Ishikawa (cell line): Measurements from ENCODE around the gene SLC40A1.

Experiments
- CEBPB ChIP-seq: IDR thresholded peaks from 2 replicates; pipeline ENCODE4 v1.6.1; 2012
- CREB1 ChIP-seq: IDR thresholded peaks from 2 replicates; pipeline ENCODE4 v1.6.1; 2012; ENCODE audit warnings: low read depth
- EGR1 ChIP-seq: IDR thresholded peaks from 2 replicates; pipeline ENCODE4 v1.6.1; 2012
- EP300 ChIP-seq: IDR thresholded peaks from 2 replicates; pipeline ENCODE4 v1.6.1; 2012; ENCODE audit warnings: borderline replicate concordance
- FOXM1 ChIP-seq: IDR thresholded peaks from 2 replicates; pipeline ENCODE4 v1.6.1; 2012; ENCODE audit warnings: low read depth, borderline replicate concordance
- MAX ChIP-seq: IDR thresholded peaks from 2 replicates; pipeline ENCODE4 v1.6.1; 2012
- NFIC ChIP-seq: IDR thresholded peaks from 2 replicates; pipeline ENCODE4 v1.6.1; 2012
- RAD21 ChIP-seq: IDR thresholded peaks from 2 replicates; pipeline ENCODE4 v1.6.1; 2012; ENCODE audit warnings: low read depth
- REST ChIP-seq: IDR thresholded peaks from 2 replicates; pipeline ENCODE4 v1.6.1; 2012; ENCODE audit warnings: low read depth, mild to moderate bottlenecking
- TAF1 ChIP-seq: IDR thresholded peaks from 2 replicates; pipeline ENCODE4 v1.6.1; 2012; ENCODE audit warnings: low read depth, mild to moderate bottlenecking
- TCF12 ChIP-seq: IDR thresholded peaks from 2 replicates; pipeline ENCODE4 v1.6.1; 2012; ENCODE audit warnings: low read depth
- TEAD4 ChIP-seq: IDR thresholded peaks from 2 replicates; pipeline ENCODE4 v1.6.1; 2012
- USF1 ChIP-seq: IDR thresholded peaks from 2 replicates; pipeline ENCODE4 v1.6.1; 2012
- YY1 ChIP-seq: IDR thresholded peaks from 2 replicates; pipeline ENCODE4 v1.6.1; 2012; ENCODE audit warnings: low read depth
- ZBTB7A ChIP-seq: IDR thresholded peaks from 2 replicates; pipeline ENCODE4 v1.6.1; 2012; ENCODE audit warnings: low read depth

SLC40A1 gene

GRCh38 chr2:189516546-189516945 lies 64.0 kb downstream of the SLC40A1 start:
- TF ChIP-seq CREB1: no peak
- TF ChIP-seq USF1: no peak
- no peak for TF ChIP-seq TCF12
- no peak for TF ChIP-seq NFIC
- no peak for TF ChIP-seq EP300
- TF ChIP-seq MAX: no peak
- no peak for TF ChIP-seq REST
- TF ChIP-seq CEBPB: no peak
- TF ChIP-seq TAF1: no peak
- TF ChIP-seq TEAD4: no peak
- TF ChIP-seq FOXM1: no peak
- TF ChIP-seq YY1: no peak
- no peak for TF ChIP-seq RAD21
- TF ChIP-seq EGR1: no peak
- no peak for TF ChIP-seq ZBTB7A

- no peak for TF ChIP-seq RAD21
- TF ChIP-seq YY1: no peak
- TF ChIP-seq USF1: no peak
- TF ChIP-seq CEBPB: no peak
- TF ChIP-seq TCF12: no peak
- TF ChIP-seq EP300: no peak
- TF ChIP-seq NFIC: no peak
- TF ChIP-seq TEAD4: no peak
- TF ChIP-seq CREB1: no peak
- no peak for TF ChIP-seq ZBTB7A
- no peak for TF ChIP-seq MAX
Observed at GRCh38 chr2:189515264-189515663, 65.3 kb downstream of the SLC40A1 start.

- TF ChIP-seq CEBPB (no peak), MAX (no peak), FOXM1 (no peak), REST (no peak), TEAD4 (no peak), TAF1 (no peak), ZBTB7A (no peak), EP300 (no peak), NFIC (no peak)
Observed at GRCh38 chr2:189514104-189514503, 66.5 kb downstream of the SLC40A1 start.

GRCh38 chr2:189512879-189513278 lies 67.7 kb downstream of the SLC40A1 start:
- TF ChIP-seq CEBPB (no peak), TEAD4 (no peak), EP300 (no peak), MAX (no peak), CREB1 (no peak), EGR1 (no peak), TAF1 (no peak), TCF12 (no peak), ZBTB7A (no peak), YY1 (no peak), NFIC (no peak), REST (no peak), FOXM1 (no peak), USF1 (no peak), RAD21 (no peak)
